ENCODE data around the gene ENPP1. TPM values are rescaled to one million over a fixed set of nuclear protein-coding genes. Genes with fewer than 3 reads are reported as not detected.

The ENPP1 gene
- total RNA-seq, 1 experiment from 2014 or later: 4.1 TPM

- BruUV-seq (replicated peaks): TSS peak; percentile 60
- H3K4me1 ChIP-seq (replicated peaks; ENCODE audit: insufficient read depth): peaks cover 13% of the 10 kb centered on the region
- DNase-seq: no peak
- no peaks in the 10 kb centered on the region for H3K79me2 ChIP-seq (ENCODE audit: low read depth)
- no peaks in the 10 kb centered on the region for H3K9me2 ChIP-seq (ENCODE audit: insufficient read depth)
- H3K4me2 ChIP-seq: peak overlapping the region; percentile 87
- no peaks in the 10 kb centered on the region for H3K27me3 ChIP-seq (ENCODE audit: insufficient read depth, low read depth)
- ChIA-PET POLR2A (ENCODE audit: unreplicated experiment) (no interaction called here), CTCF (no interaction called here)
- no peaks in the 10 kb centered on the region for H3K9me3 ChIP-seq (ENCODE audit: insufficient read depth, low read depth)
- TF ChIP-seq EZH2 (IDR thresholded peaks at IDR 0.05; ENCODE audit: low read depth): no peak
- no peak for TF ChIP-seq CTCF (conservative IDR thresholded peaks at IDR 0.05)
- H3K36me3 ChIP-seq (ENCODE audit: low read depth): no peaks in the 10 kb centered on the region
- intact Hi-C loops (cut with micrococcal nuclease; ENCODE audit: unreplicated experiment): no loop called here
- no peaks in the 10 kb centered on the region for H4K20me1 ChIP-seq (ENCODE audit: insufficient read depth)
- H2AFZ ChIP-seq: peak overlapping the region; percentile 73
- H3K27ac ChIP-seq: no peak overlapping the region
- peak overlapping the region; percentile 61 for H3K4me3 ChIP-seq
- H3F3A ChIP-seq (ENCODE audit: insufficient read depth, low read depth): peaks cover 11% of the 10 kb centered on the region; the same call in 1 of the 2 replicates
Measured at GRCh38 chr6:131808460-131809269, 845 bp downstream of the ENPP1 start.

- BruUV-seq (replicated peaks): no TSS peak
Measured at GRCh38 chr6:131811500-131811899, 3.7 kb downstream of the ENPP1 start.

GRCh38 chr6:131813991-131814390, 6.2 kb downstream of the ENPP1 start:
- Histone ChIP-seq H3F3A (ENCODE audit: insufficient read depth, low read depth) (no peaks in the 10 kb centered on the region), H3K27me3 (ENCODE audit: insufficient read depth, low read depth) (no peaks in the 10 kb centered on the region), H2AFZ (no peak overlapping the region), H3K79me2 (ENCODE audit: low read depth) (no peaks in the 10 kb centered on the region), H3K36me3 (ENCODE audit: low read depth) (no peaks in the 10 kb centered on the region), H3K4me2 (no peak overlapping the region), H3K9me3 (ENCODE audit: insufficient read depth, low read depth) (no peaks in the 10 kb centered on the region), H3K4me3 (no peak overlapping the region), H4K20me1 (ENCODE audit: insufficient read depth) (no peaks in the 10 kb centered on the region), H3K27ac (no peak overlapping the region), H3K9me2 (ENCODE audit: insufficient read depth) (no peaks in the 10 kb centered on the region), H3K4me1 (replicated peaks; ENCODE audit: insufficient read depth) (no peaks in the 10 kb centered on the region)
- TF ChIP-seq CTCF (conservative IDR thresholded peaks at IDR 0.05) (no peak), EZH2 (IDR thresholded peaks at IDR 0.05; ENCODE audit: low read depth) (no peak)
- intact Hi-C loops (cut with micrococcal nuclease; ENCODE audit: unreplicated experiment): no loop called here
- ChIA-PET POLR2A (ENCODE audit: unreplicated experiment) (no interaction called here), CTCF (no interaction called here)
- BruUV-seq (replicated peaks): no TSS peak
- no peak for DNase-seq

More at GRCh38 chr6:131811500-131811899, 3.7 kb downstream of the ENPP1 start:
- no peak overlapping the region for H3K4me3 ChIP-seq
- H3K9me3 ChIP-seq (ENCODE audit: insufficient read depth, low read depth): no peaks in the 10 kb centered on the region
- intact Hi-C loops (cut with micrococcal nuclease; ENCODE audit: unreplicated experiment): no loop called here
- ChIA-PET CTCF (no interaction called here), POLR2A (ENCODE audit: unreplicated experiment) (no interaction called here)
- H3K79me2 ChIP-seq (ENCODE audit: low read depth): no peaks in the 10 kb centered on the region
- H3K4me2 ChIP-seq: no peak overlapping the region
- no peaks in the 10 kb centered on the region for H3K9me2 ChIP-seq (ENCODE audit: insufficient read depth)
- DNase-seq: no peak
- H3K27ac ChIP-seq: no peak overlapping the region
- no peaks in the 10 kb centered on the region for H3K36me3 ChIP-seq (ENCODE audit: low read depth)
- H4K20me1 ChIP-seq (ENCODE audit: insufficient read depth): no peaks in the 10 kb centered on the region
- no peak for TF ChIP-seq EZH2 (IDR thresholded peaks at IDR 0.05; ENCODE audit: low read depth)
- H3K27me3 ChIP-seq (ENCODE audit: insufficient read depth, low read depth): no peaks in the 10 kb centered on the region
- peaks cover 11% of the 10 kb centered on the region; the same call in 1 of the 2 replicates for H3F3A ChIP-seq (ENCODE audit: insufficient read depth, low read depth)
- H2AFZ ChIP-seq: no peak overlapping the region
- H3K4me1 ChIP-seq (replicated peaks; ENCODE audit: insufficient read depth): peaks cover 13% of the 10 kb centered on the region
